ENCODE results near the gene CUX1. TPM values are rescaled to one million over a fixed set of nuclear protein-coding genes. Genes with fewer than 3 reads are reported as not detected.
"Not testable (repeated sequence)": the region's sequence is repeated elsewhere in the genome, so short reads cannot be mapped to it uniquely, and the experiment has no call there.

Gene CUX1
- total RNA-seq, 1 donor from 2014 or later: 53.3 TPM

DNA sequence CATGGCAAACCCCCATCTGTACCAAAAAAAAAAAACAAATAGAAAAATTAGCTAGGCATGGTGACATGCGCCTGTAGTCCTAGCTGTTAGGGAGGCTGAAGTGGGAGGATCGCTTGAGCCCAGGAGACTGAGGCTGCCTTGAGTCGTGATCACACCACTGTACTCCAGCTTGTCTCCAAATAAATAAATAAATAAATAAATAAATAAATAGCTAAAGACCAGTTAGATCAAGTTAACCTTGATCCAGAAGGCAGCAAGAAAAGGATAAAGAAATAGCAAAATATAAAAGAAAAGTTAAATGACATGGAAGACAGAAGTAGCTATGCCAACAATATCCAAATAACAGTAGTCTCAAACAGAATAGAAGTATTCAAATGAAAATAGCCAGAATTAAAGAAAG, 337.0 kb downstream of the CUX1 start:
- no peak for ATAC-seq

DNA sequence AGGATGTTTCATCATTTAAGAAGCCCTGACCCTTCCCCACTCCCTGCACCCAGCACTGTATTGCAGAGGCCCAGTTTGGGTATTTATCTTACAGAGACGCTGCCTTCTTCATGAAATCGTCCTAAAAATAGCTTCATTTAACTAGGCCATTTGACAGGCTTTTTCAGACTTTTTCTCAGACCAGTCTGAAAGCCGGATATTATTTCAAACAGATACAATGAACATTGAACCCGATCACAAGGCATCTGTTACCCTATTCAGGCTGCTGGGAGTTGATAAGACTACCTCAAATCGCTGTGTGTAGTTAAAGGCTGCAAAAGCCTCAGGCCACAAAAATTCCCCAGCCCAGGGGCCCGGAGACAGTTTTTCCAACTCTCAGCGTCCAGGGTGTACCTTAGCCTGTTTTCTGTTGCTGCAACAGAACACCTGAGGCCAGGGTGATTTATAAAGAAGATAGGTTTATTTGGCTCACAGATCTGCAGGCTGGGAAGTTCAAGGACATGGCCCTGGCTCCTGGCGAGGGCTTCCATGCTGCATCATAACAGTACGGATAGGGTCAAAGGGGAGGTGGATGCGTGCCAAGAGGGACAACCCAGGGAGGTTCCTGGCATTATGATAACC, 338.5 kb downstream of the CUX1 start:
- ATAC-seq: no peak

DNA sequence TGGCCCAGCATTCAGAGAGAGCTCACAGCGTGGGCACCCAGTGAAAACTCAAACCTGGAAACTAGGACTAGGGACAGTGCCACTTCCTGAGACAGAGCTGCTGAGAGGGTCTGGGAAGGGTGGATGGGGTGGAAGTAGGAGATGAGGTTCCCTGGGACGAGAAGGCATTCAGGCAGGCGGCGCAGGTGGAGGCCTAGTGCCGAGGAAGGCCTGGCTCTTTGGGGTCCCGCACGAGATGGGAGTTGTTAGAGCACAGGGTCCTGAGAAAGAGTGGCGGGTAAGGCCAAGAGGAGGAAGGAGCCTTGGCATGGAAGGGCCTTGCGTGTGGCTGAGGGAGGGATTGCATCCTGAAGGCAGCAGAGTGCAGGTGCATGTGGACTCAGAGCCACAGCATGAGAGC, 339.4 kb downstream of the CUX1 start:
- no peak for ATAC-seq

DNA sequence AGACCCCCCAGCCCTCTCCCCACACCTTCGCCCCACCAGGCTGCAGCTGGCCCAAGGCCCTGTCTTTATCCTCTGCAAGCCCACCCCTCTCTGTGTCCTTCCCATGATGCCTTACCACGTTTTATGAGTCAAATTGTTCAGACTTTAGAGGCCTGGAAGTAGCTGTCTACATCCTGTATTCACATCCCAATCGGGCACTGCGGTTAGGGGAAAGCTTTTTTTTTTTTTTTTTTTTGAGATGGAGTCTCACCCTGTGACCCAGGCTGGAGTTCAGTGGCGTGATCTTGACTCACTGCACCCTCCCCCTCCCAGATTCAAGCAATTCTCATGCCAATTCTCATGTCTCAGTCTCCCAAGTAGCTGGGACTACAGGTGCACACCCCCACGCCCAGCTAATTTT, 347.7 kb downstream of the CUX1 start:
- ATAC-seq: no peak

GRCh38 chr7:102167254-102167653, 349.8 kb downstream of the CUX1 start:
- no peak for ATAC-seq

GRCh38 chr7:102169651-102170392, 352.4 kb downstream of the CUX1 start:
- ATAC-seq: no peak

DNA sequence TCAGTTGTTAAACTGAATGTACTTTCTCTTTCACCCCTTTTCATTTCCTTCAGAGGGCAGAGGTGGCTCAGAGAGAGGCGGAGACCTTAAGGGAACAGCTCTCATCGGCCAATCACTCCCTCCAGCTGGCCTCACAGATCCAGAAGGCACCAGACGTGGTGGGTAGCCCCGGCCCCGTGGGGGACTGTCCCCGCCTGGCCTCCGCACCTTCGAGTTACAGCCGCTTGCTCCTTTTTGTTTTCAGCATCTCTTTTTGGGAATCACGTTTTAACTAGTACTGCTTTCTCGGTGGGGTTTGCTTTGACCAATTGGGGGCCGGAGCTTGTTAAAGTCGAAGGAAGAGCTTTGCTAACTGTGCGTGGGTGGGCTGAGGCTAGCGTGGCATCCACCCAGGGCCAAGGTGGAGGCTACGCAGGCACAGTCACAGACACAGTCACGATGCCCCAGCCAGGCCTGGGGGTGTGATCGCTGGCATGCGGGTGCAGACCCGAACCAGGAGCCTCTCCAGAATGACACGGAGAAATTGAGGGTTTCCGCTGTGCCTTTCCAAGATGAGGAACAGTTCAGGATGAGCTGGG, 353.1 kb downstream of the CUX1 start:
- ATAC-seq: no peak

DNA sequence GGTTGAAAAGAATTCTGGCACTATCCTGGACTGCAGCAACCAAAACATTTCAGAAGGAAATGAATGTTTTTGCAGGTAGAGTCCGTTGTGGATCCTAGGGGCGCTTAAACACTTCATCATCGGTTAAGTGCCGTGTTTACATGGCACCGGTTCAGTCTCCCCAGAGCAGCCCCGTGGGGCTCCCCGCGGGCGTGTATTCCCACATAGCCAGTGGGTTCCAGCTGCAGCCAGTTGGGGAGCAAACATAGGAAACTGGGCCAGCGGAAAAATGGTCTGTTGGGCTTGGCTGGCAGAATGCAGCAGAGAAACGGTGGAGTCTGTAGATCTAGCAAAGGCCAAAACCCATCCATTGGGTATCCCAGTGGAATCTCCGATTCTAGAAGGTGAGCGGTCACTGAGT, 356.2 kb downstream of the CUX1 start:
- ATAC-seq: no peak

DNA sequence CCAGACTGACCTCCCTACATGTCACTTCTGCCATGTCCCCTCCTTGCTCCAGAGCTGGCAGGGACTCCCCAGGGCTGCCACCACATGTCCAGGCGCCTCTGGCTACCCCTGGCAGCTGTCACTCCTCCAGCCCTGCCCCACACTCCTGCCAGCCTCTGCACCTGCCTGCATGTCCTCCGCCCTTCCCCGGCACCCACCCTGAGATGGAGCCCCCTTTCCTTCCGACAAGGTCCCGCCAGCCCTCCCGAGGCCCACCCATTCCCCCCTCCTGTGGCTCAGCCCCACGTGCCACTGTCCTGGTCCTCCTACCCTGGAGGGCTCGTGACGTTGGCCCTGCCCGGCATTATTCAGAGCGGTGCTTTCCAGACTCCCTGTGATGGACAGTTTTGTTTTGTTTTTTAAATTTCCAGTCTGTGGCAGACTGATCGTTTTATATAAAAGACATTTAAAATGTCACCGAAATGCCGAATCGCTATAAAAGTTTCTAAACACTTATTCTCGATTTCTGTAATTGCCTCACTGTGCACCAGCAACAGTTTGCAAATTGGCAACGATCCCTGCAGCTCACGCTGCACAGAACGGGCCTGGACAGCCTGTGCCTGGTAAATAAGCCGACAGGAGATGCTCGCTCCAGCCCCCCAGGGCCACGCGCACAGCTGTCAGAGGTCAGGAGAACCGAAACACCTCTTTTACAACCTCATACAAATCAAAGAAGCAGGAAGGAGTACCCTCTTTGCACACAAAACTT, 358.2 kb downstream of the CUX1 start:
- no peak for ATAC-seq

GRCh38 chr7:102178410-102178809, 361.0 kb downstream of the CUX1 start:
- no peak for ATAC-seq

GRCh38 chr7:102180727-102181126, 363.3 kb downstream of the CUX1 start:
- ATAC-seq: no peak

DNA sequence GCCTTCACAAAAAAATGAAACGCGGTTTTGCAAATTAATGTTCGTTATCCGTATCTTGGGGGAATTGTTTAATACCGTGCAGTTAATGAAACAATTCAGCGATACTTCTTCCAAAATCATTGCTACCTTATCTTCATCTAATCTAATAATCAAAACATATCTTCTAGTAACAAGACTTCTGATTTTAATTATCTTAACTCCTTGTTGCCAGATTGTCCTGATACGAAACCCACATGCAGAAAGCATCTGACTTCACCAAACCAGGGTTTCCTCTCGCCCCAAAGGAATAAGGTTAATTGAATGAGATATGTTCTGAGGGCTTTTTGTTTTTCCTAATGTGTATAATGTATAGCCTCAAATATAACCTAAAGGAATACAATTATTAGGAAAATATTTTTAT, 364.1 kb downstream of the CUX1 start:
- ATAC-seq: no peak

- no peak for ATAC-seq
These were observed 364.6 kb downstream of the CUX1 start for GRCh38 chr7:102182016-102182415.

GRCh38 chr7:102183848-102184247, 366.4 kb downstream of the CUX1 start:
- not testable (repeated sequence) for ATAC-seq

DNA sequence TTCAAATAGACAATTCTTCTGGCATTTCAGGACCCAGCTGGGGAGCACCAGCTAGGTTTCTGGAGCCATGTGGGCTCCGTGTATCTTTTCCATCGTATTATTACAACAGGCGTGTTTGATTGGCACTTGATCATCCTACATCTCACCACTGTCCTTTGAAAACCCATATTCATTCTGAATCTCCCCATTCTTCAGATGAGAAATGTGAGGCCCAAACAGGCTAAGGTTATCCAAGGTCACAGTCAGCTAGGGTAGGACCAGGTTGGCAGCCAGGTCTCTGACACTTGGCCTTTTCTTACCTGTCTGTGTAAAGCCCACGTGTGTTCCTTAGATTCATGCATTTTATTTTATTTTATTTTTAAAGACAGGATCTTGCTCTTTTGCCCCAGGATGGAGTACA, 366.9 kb downstream of the CUX1 start:
- ATAC-seq: no peak

GRCh38 chr7:102185796-102186195, 368.4 kb downstream of the CUX1 start:
- no peak for ATAC-seq

- no peak for ATAC-seq
These were observed 368.9 kb downstream of the CUX1 start for GRCh38 chr7:102186306-102186705.

- ATAC-seq: no peak
These were observed 371.3 kb downstream of the CUX1 start for GRCh38 chr7:102188746-102189145.

DNA sequence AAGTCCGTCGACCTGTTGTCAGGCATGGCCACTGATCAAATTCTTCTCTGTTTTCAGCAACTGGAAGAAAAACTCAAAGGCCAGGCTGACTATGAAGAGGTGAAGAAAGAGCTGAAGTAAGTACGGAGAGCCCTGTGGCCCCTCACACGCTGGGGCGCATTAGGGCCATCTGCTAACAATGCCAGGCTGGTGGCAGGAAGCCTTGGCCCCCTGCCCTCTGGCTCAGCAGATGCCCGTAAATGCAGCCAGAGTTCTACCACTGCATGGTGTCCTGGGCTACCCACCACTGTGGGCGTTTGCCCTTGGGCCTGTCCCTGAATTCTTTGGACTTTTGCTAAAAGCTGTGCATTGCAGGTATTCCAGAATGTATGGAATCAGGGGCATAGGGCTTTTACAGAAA, 372.3 kb downstream of the CUX1 start:
- ATAC-seq: no peak

DNA sequence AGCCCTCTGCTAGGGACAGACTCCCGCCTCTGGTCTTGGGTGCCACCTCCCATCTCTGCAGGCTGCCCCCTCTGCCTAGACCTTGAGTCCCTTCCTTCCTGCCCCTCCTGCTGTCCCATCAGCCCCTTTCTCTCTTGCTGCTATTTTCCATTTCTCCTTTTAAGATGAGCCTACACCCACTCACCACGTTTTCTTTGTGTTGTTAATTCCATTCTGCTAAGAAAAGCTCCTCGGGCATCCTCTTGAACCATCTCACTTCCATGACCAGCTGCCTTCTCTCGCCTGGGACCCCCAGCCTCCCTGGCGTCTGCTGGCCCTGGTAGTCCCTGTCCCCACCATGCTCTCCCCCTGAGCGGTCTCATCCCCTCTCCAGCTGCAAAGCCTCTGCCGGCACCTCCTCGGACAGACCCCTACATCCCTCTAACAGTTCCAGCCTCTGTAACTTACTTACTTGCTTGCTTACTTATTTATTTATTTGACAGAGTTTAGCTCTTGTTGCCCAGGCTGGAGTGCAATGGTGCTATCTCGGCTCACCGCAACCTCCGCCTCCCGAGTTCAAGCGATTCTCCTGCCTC, 373.4 kb downstream of the CUX1 start:
- no peak for ATAC-seq

- no peak for ATAC-seq
These were observed 374.3 kb downstream of the CUX1 start for GRCh38 chr7:102191556-102192379.

- ATAC-seq: no peak
These were observed 375.4 kb downstream of the CUX1 start for GRCh38 chr7:102192790-102193189.
